SK-N-MC (cell line): ENCODE data around the gene MIXL1.

ENCODE experiments used
- DNase-seq: peaks from one replicate; pipeline ENCODE4 v3.0.0-alpha.2; 2011; ENCODE audit warnings: low read depth, low spot score
- H3K27ac ChIP-seq: fragments of 200-600 bp; sonication (generic); 2 replicates; pipeline ENCODE4 v1.5.1; 2016; ENCODE audit warnings: mixed run types
- H3K36me3 ChIP-seq: fragments of 200-600 bp; sonication (generic); 2 replicates; pipeline ENCODE4 v1.6.1; 2017; ENCODE audit warnings: antibody characterized with exemption, low read length, mixed read lengths; ENCODE audit not compliant: insufficient read depth
- H3K4me3 ChIP-seq: fragments of 200-600 bp; sonication (generic); 2 replicates; pipeline ENCODE4 v1.5.1; 2016
- H3K9ac ChIP-seq: fragments of 200-600 bp; sonication (generic); 2 replicates; pipeline ENCODE4 v1.8.0; 2017; ENCODE audit warnings: mixed run types, mixed read lengths; ENCODE audit not compliant: insufficient read length
- H3K9me3 ChIP-seq: fragments of 200-600 bp; sonication (generic); 2 replicates; pipeline ENCODE4 v1.6.1; 2017; ENCODE audit warnings: low read depth, mild to moderate bottlenecking, antibody characterized with exemption, low read length, moderate library complexity, mixed read lengths
- EZH2 ChIP-seq: fragments of 200-600 bp; sonication (generic); IDR thresholded peaks from one replicate; pipeline ENCODE4 v1.6.1; 2017; ENCODE audit warnings: antibody characterized with exemption
- FOXP2 ChIP-seq: optimal IDR thresholded peaks from 2 replicates; pipeline ENCODE3; 2011; ENCODE audit warnings: mild to moderate bottlenecking, moderate library complexity; ENCODE audit not compliant: insufficient read depth; ENCODE audit errors: extremely low read length, control extremely low read depth
- POLR2AphosphoS5 ChIP-seq: IDR thresholded peaks from 2 replicates; pipeline ENCODE4 v1.6.1; 2012; ENCODE audit warnings: mild to moderate bottlenecking, low read depth, low read length, borderline replicate concordance

The MIXL1 gene

GRCh38 chr1:226210571-226211176, 12.8 kb upstream of the MIXL1 start:
- no peak for TF ChIP-seq POLR2AphosphoS5
- TF ChIP-seq FOXP2: no peak
- no peak for TF ChIP-seq EZH2
- Histone ChIP-seq H3K4me3 (no peak overlapping the region), H3K27ac (no peak overlapping the region), H3K9ac (no peak overlapping the region), H3K9me3 (no peaks in the 10 kb centered on the region), H3K36me3 (no peaks in the 10 kb centered on the region)
- DNase-seq: no peak

GRCh38 chr1:226211181-226211821, 12.2 kb upstream of the MIXL1 start:
- H3K9me3 ChIP-seq: no peaks in the 10 kb centered on the region
- H3K4me3 ChIP-seq: no peak overlapping the region
- no peaks in the 10 kb centered on the region for H3K36me3 ChIP-seq
- DNase-seq: no peak
- no peak overlapping the region for H3K9ac ChIP-seq
- H3K27ac ChIP-seq: no peak overlapping the region
- TF ChIP-seq POLR2AphosphoS5: no peak
- TF ChIP-seq EZH2: no peak
- TF ChIP-seq FOXP2: no peak

DNA sequence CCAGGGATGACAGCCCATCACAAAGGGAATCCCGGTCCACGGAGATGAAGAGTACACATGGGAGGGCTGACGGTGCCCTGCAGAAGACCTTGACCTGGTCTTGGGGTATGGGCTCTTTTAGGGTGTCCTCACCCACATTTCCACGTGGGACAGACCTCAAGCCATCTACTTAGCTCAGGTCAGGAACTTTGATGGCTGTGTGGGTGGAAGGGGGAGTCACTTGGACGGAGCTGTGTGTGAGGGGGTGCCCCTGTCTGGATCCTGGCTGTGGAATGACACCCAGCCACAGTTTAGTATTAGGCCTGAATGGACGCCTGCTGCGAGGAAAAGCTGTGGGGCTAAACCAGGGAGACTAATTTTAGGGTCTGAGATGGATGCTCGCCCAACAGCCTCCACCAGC, 10.9 kb upstream of the MIXL1 start:
- no peak for DNase-seq
- H3K9ac ChIP-seq: no peak overlapping the region
- no peak for TF ChIP-seq EZH2
- TF ChIP-seq FOXP2: no peak
- TF ChIP-seq POLR2AphosphoS5: no peak
- no peaks in the 10 kb centered on the region for H3K9me3 ChIP-seq
- H3K27ac ChIP-seq: no peak overlapping the region
- no peaks in the 10 kb centered on the region for H3K36me3 ChIP-seq
- no peak overlapping the region for H3K4me3 ChIP-seq

DNA sequence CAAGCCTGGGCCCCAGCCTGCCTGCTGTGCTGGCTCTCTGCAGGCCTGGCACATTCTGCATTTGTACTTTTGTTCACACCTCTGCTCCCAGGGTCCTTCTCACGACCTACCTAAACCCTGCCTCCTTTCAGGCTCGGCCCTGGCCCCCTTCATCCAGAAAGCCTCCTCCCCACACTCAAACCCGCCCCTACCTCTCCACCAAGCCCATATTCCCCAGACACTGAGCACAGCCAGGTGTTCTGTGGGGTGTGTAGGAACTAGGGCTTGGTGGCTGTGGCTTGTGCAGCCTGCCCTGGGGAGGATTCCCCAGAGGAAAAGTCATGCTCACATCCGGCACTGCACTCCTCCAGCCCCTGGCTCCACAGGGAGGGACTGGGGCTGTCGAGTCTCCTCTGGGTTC, 8.2 kb upstream of the MIXL1 start:
- H3K36me3 ChIP-seq: no peaks in the 10 kb centered on the region
- TF ChIP-seq FOXP2 (no peak), EZH2 (no peak), POLR2AphosphoS5 (no peak)
- no peak for DNase-seq
- H3K9me3 ChIP-seq: no peaks in the 10 kb centered on the region
- H3K4me3 ChIP-seq: no peak overlapping the region
- H3K27ac ChIP-seq: no peak overlapping the region
- H3K9ac ChIP-seq: no peak overlapping the region

DNA sequence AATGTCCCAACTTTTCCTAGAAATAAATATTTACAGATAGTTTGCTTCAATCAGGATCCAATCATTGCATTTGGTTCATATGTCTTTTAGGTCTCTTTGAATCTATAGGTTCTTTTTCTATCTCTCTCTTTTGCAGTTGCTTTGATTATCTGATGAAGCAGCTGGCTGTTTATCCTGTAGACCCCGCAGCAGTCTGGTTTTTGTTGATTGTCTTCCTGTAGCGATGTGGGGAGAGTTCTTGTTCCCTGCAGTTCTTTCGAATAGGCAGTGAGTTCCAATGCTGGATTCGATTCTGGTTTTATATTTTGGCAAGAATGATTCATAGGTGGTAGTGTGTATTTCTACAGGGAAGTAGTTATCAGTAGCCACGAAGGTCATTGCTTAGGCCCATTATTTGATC, 7.4 kb upstream of the MIXL1 start:
- Histone ChIP-seq H3K27ac (no peak overlapping the region), H3K4me3 (no peak overlapping the region), H3K36me3 (no peaks in the 10 kb centered on the region), H3K9ac (no peak overlapping the region), H3K9me3 (no peaks in the 10 kb centered on the region)
- DNase-seq: no peak
- TF ChIP-seq FOXP2: no peak
- TF ChIP-seq EZH2: no peak
- no peak for TF ChIP-seq POLR2AphosphoS5

GRCh38 chr1:226217273-226217672, 6.2 kb upstream of the MIXL1 start:
- Histone ChIP-seq H3K36me3 (no peaks in the 10 kb centered on the region), H3K9me3 (no peaks in the 10 kb centered on the region), H3K4me3 (no peak overlapping the region), H3K27ac (no peak overlapping the region), H3K9ac (no peak overlapping the region)
- DNase-seq: no peak
- no peak for TF ChIP-seq POLR2AphosphoS5
- TF ChIP-seq FOXP2: no peak
- TF ChIP-seq EZH2: no peak

- no peak for DNase-seq
- no peak overlapping the region for H3K4me3 ChIP-seq
- H3K36me3 ChIP-seq: no peaks in the 10 kb centered on the region
- H3K9ac ChIP-seq: no peak overlapping the region
- TF ChIP-seq EZH2 (no peak), POLR2AphosphoS5 (no peak), FOXP2 (no peak)
- no peak overlapping the region for H3K27ac ChIP-seq
- H3K9me3 ChIP-seq: no peaks in the 10 kb centered on the region
Observed at GRCh38 chr1:226220473-226221189, 2.8 kb upstream of the MIXL1 start.

- Histone ChIP-seq H3K4me3 (no peak overlapping the region), H3K36me3 (no peaks in the 10 kb centered on the region), H3K9me3 (no peaks in the 10 kb centered on the region), H3K27ac (no peak overlapping the region), H3K9ac (no peak overlapping the region)
- TF ChIP-seq FOXP2 (no peak), EZH2 (no peak), POLR2AphosphoS5 (no peak)
- no peak for DNase-seq
Observed at GRCh38 chr1:226222686-226223085, 778 bp upstream of the MIXL1 start.

GRCh38 chr1:226223786-226224244, 351 bp downstream of the MIXL1 start:
- TF ChIP-seq FOXP2 (no peak), POLR2AphosphoS5 (no peak), EZH2 (no peak)
- DNase-seq: no peak
- Histone ChIP-seq H3K9ac (no peak overlapping the region), H3K27ac (no peak overlapping the region), H3K9me3 (no peaks in the 10 kb centered on the region), H3K36me3 (no peaks in the 10 kb centered on the region), H3K4me3 (peak overlapping the region; percentile 74)
